DOHH2 (cell line): ENCODE data around the gene MTFR1L.

ENCODE experiments used
- H3F3A ChIP-seq: fragments of 200-600 bp; sonication (generic), shearing (Covaris generic); 2 replicates; pipeline ENCODE4 v1.6.0; 2016; ENCODE audit warnings: antibody characterized with exemption, mild to moderate bottlenecking; ENCODE audit not compliant: control insufficient read depth, insufficient read depth
- H3K27ac ChIP-seq: fragments of 200-600 bp; sonication (generic); 2 replicates; pipeline ENCODE4 v1.5.1; 2014; ENCODE audit warnings: low read depth, mild to moderate bottlenecking, low read length, moderate library complexity
- H3K27me3 ChIP-seq: fragments of 200-600 bp; sonication (generic); 2 replicates; pipeline ENCODE4 v1.6.1; 2014; ENCODE audit warnings: mild to moderate bottlenecking, low read length, mixed read lengths; ENCODE audit not compliant: control insufficient read depth
- H3K36me3 ChIP-seq: fragments of 200-600 bp; sonication (generic); 2 replicates; pipeline ENCODE4 v1.6.1; 2014; ENCODE audit warnings: mild to moderate bottlenecking, low read length, moderate library complexity, mixed read lengths; ENCODE audit not compliant: control insufficient read depth
- H3K4me1 ChIP-seq: fragments of 200-600 bp; sonication (generic); 2 replicates; pipeline ENCODE4 v1.6.1; 2014; ENCODE audit warnings: mild to moderate bottlenecking, low read length, mixed read lengths; ENCODE audit not compliant: control insufficient read depth
- H3K4me2 ChIP-seq: fragments of 200-600 bp; sonication (generic); 2 replicates; pipeline ENCODE4 v1.6.0; 2014; ENCODE audit warnings: mild to moderate bottlenecking, low read length, moderate library complexity
- H3K4me3 ChIP-seq: fragments of 200-600 bp; sonication (generic); 2 replicates; pipeline ENCODE4 v1.5.1; 2014; ENCODE audit warnings: mild to moderate bottlenecking, low read length, mixed read lengths
- H3K79me2 ChIP-seq: fragments of 200-600 bp; sonication (generic); 2 replicates; pipeline ENCODE4 v1.6.1; 2014; ENCODE audit warnings: mild to moderate bottlenecking, low read length, mixed read lengths; ENCODE audit not compliant: control insufficient read depth
- H3K9me2 ChIP-seq: fragments of 200-600 bp; sonication (generic); replicated peaks from 2 replicates; pipeline ENCODE4 v1.6.1; 2014; ENCODE audit warnings: mild to moderate bottlenecking, low read length, mixed read lengths; ENCODE audit not compliant: control insufficient read depth
- H3K9me3 ChIP-seq: fragments of 200-600 bp; sonication (generic); 2 replicates; pipeline ENCODE4 v1.6.1; 2014; ENCODE audit warnings: antibody characterized with exemption, low read length, mixed read lengths; ENCODE audit not compliant: control insufficient read depth, insufficient read depth
- H4K20me1 ChIP-seq: fragments of 200-600 bp; sonication (generic); 2 replicates; pipeline ENCODE4 v1.6.0; 2014; ENCODE audit warnings: low read depth, mild to moderate bottlenecking, antibody characterized with exemption, low read length, moderate library complexity; ENCODE audit not compliant: control insufficient read depth, insufficient read depth
- EZH2phosphoT487 ChIP-seq: fragments of 200-600 bp; sonication (generic); IDR thresholded peaks from 2 replicates; pipeline ENCODE4 v1.6.1; 2017; ENCODE audit warnings: borderline replicate concordance, mild to moderate bottlenecking, antibody characterized with exemption, low read length, moderate library complexity, mixed read lengths
- TF ChIP-seq, protein P1 (sequence below): fragments of 200-600 bp; sonication (generic); IDR thresholded peaks from one replicate; pipeline ENCODE4 v1.5.1; 2014; ENCODE audit warnings: antibody characterized with exemption, mild to moderate bottlenecking, low read depth, low read length; ENCODE audit not compliant: poor library complexity, severe bottlenecking

MTFR1L gene

DNA sequence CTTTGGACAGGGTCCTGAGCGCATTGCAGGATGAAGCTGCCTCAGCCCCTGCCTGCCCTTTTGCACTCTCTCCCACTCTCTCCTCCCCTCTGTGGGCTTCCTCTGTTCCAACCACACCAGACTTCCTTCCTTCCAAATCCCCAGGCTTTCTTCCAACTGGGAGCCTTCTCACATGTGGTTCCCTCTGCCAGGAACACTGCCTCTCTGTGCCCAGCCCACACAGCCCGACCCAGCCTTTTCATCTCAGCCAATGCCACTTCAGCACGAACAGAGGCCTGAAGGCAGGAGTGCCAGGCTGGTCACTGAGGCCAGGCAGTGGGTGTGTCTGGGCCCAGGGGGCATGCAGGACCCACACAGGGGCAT, 13.9 kb upstream of the MTFR1L start:
- Histone ChIP-seq H4K20me1 (0 out of 2 replicates have a peak, but pooled peaks cover 7% of the 10 kb centered on the region), H3K9me3 (no peaks in the 10 kb centered on the region), H3K27ac (no peak overlapping the region), H3K27me3 (peaks cover under 1% of the 10 kb centered on the region), H3K36me3 (no peaks in the 10 kb centered on the region), H3K4me1 (peaks cover 37% of the 10 kb centered on the region), H3K4me3 (no peak overlapping the region), H3K79me2 (no peaks in the 10 kb centered on the region), H3K4me2 (no peak overlapping the region), H3K9me2 (no peaks in the 10 kb centered on the region), H3F3A (peaks cover 4% of the 10 kb centered on the region; the same call in 1 of the 2 replicates)
- TF ChIP-seq EZH2phosphoT487: no peak
- TF ChIP-seq, protein P1, sequence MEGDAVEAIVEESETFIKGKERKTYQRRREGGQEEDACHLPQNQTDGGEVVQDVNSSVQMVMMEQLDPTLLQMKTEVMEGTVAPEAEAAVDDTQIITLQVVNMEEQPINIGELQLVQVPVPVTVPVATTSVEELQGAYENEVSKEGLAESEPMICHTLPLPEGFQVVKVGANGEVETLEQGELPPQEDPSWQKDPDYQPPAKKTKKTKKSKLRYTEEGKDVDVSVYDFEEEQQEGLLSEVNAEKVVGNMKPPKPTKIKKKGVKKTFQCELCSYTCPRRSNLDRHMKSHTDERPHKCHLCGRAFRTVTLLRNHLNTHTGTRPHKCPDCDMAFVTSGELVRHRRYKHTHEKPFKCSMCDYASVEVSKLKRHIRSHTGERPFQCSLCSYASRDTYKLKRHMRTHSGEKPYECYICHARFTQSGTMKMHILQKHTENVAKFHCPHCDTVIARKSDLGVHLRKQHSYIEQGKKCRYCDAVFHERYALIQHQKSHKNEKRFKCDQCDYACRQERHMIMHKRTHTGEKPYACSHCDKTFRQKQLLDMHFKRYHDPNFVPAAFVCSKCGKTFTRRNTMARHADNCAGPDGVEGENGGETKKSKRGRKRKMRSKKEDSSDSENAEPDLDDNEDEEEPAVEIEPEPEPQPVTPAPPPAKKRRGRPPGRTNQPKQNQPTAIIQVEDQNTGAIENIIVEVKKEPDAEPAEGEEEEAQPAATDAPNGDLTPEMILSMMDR: no peak

DNA sequence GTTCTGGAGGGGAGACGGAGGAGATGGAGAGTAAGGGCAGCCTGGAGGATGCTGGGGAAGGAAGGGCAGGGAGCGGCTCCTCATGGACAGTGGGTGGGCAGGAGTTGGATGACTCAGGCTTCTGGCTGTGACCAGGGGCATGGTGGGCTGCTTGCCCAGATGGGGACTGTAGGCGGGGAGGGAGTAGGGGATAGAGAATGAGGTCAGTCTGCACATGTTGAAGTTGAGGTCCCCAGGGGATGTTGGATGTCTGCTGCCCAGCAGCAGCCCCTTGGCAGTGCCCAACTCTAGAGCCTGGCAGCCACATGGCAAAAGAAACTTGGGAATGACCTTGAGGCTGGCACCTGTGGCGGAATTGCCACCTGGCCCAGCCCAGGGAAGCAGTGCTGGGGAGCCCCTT, 13.3 kb upstream of the MTFR1L start:
- TF ChIP-seq EZH2phosphoT487: no peak
- TF ChIP-seq, protein P1: no peak
- H4K20me1 ChIP-seq: 0 out of 2 replicates have a peak, but pooled peaks cover 7% of the 10 kb centered on the region
- no peak overlapping the region for H3K27ac ChIP-seq
- no peak overlapping the region for H3K4me3 ChIP-seq
- peaks cover 39% of the 10 kb centered on the region for H3K4me1 ChIP-seq
- H3K9me3 ChIP-seq: no peaks in the 10 kb centered on the region
- H3K79me2 ChIP-seq: no peaks in the 10 kb centered on the region
- H3K4me2 ChIP-seq: no peak overlapping the region
- H3K36me3 ChIP-seq: no peaks in the 10 kb centered on the region
- peaks cover 4% of the 10 kb centered on the region; the same call in 1 of the 2 replicates for H3F3A ChIP-seq
- no peaks in the 10 kb centered on the region for H3K27me3 ChIP-seq
- no peaks in the 10 kb centered on the region for H3K9me2 ChIP-seq

DNA sequence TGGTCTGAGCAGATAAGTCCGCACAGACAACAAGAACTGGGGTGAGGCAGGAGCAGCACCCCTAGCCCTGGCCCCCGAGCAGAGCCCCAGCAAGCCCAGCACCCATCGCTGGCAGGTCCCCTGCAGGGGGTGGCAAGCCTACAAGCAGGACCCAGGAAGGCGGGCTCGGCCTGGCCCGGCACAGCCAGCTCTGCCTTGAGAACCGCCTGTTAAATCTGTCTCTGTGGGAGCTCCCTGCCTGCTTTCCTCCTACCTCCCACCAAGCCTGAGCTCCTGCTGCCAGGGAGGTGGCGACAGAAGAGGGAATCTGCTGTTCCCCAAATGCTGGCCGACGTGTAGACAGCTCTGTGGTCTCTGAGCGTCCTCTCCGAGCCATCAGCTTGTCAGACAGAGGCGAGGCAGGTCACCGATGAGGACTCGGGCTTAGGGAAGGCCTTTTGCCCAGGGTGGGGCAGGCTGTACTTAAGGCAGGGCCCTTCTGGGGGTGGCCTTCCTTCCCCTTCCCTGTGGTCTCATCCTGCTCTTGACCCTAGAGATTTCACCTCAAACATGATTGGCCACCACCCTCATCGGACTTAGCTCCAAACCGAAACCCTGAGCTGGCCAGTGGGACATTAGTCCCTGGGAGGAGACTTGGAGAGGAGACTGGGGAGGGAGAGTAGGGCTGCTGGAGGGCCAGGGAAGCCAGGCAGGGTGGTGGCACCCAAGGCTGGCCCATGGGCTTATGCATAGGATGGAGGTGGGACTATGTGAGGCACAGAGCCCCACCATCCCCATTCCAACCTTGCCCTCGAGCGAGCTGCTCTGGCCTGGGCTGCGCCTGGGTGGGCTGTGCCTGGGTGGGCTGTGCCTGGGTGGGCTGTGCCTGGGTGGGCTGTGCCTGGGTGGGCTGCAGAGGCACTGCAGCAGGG, 12.0 kb upstream of the MTFR1L start:
- peaks cover 1% of the 10 kb centered on the region; the same call in 1 of the 2 replicates for H3F3A ChIP-seq
- no peak overlapping the region for H3K27ac ChIP-seq
- no peak for TF ChIP-seq EZH2phosphoT487
- TF ChIP-seq, protein P1: no peak
- H4K20me1 ChIP-seq: 0 out of 2 replicates have a peak, but pooled peaks cover 5% of the 10 kb centered on the region
- H3K27me3 ChIP-seq: no peaks in the 10 kb centered on the region
- no peaks in the 10 kb centered on the region for H3K9me2 ChIP-seq
- H3K9me3 ChIP-seq: no peaks in the 10 kb centered on the region
- H3K4me3 ChIP-seq: no peak overlapping the region
- H3K4me1 ChIP-seq: peaks cover 31% of the 10 kb centered on the region
- H3K36me3 ChIP-seq: no peaks in the 10 kb centered on the region
- H3K79me2 ChIP-seq: no peaks in the 10 kb centered on the region
- H3K4me2 ChIP-seq: no peak overlapping the region
